HEK293T (cell line): ENCODE measurements around the gene TMEM107.

ENCODE experiments used
- BHLHE40 ChIP-seq: fragments of 450-650 bp; IDR thresholded peaks from 2 replicates; pipeline ENCODE4 v1.6.1; 2016; ENCODE audit warnings: mild to moderate bottlenecking, moderate library complexity, borderline replicate concordance
- CTBP1 ChIP-seq: fragments of 450-650 bp; IDR thresholded peaks from 2 replicates; pipeline ENCODE4 v1.6.1; 2016; ENCODE audit warnings: borderline replicate concordance
- ELF4 ChIP-seq: fragments of 450-650 bp; IDR thresholded peaks from 2 replicates; pipeline ENCODE4 v1.6.1; 2017; ENCODE audit warnings: antibody characterized with exemption
- FOXK2 ChIP-seq: fragments of 450-650 bp; IDR thresholded peaks from 2 replicates; pipeline ENCODE4 v1.6.1; 2016; ENCODE audit warnings: mild to moderate bottlenecking
- FOXM1 ChIP-seq: fragments of 450-650 bp; IDR thresholded peaks from 2 replicates; pipeline ENCODE4 v1.6.1; 2017; ENCODE audit warnings: mild to moderate bottlenecking, borderline replicate concordance
- HDGF ChIP-seq: fragments of 450-650 bp; IDR thresholded peaks from 2 replicates; pipeline ENCODE4 v1.6.1; 2017; ENCODE audit warnings: antibody characterized with exemption, borderline replicate concordance
- NFRKB ChIP-seq: fragments of 450-650 bp; IDR thresholded peaks from 2 replicates; pipeline ENCODE4 v1.6.1; 2016; ENCODE audit warnings: mild to moderate bottlenecking, moderate library complexity
- PKNOX1 ChIP-seq: fragments of 450-650 bp; IDR thresholded peaks from 2 replicates; pipeline ENCODE4 v1.6.1; 2016
- SP1 ChIP-seq: fragments of 450-650 bp; IDR thresholded peaks from 2 replicates; pipeline ENCODE4 v1.6.1; 2017
- TARDBP ChIP-seq: fragments of 450-650 bp; IDR thresholded peaks from 2 replicates; pipeline ENCODE4 v1.6.1; 2016

GRCh38 chr17:8152112-8152775, 23.9 kb downstream of the TMEM107 start, which contains the start of gene PER1:
- TF ChIP-seq NFRKB (no peak), ELF4 (no peak), CTBP1 (no peak), FOXM1 (no peak), SP1 (no peak), TARDBP (no peak), HDGF (peak; percentile 51; the same call in 1 of the 2 replicates), BHLHE40 (no peak), PKNOX1 (no peak), FOXK2 (no peak)
